Natural killer cell (primary cell): Measurements from ENCODE around the gene GAS2L3. TPM values are rescaled to one million over a fixed set of nuclear protein-coding genes. Genes with fewer than 3 reads are reported as not detected.

Experiments
- ATAC-seq, 3 donors: fragments of 150-1000 bp in 2 of 3; fragments of 200-7000 bp in 1 of 3; cut with Tn5 transposase; 1 replicate in 1 of 3; 2 replicates in 2 of 3; pipeline ENCODE4 v1.10.0; 2021; ENCODE audit warnings: mild to moderate bottlenecking in 2 of 3, moderate library complexity in 2 of 3
- DNase-seq, 2 donors: peaks; one replicate each; pipeline versions ENCODE4 v3.0.0 to v3.0.0-alpha.2; 2013 to 2021; ENCODE audit warnings: mixed read lengths in 1 of 2
- H3K27ac ChIP-seq: one replicate; pipeline ENCODE4 v1.5.1; 2013; ENCODE audit warnings: mild to moderate bottlenecking, low read length
- H3K27me3 ChIP-seq: one replicate; pipeline ENCODE4 v1.6.1; 2013; ENCODE audit warnings: low read length; ENCODE audit not compliant: control insufficient read depth, insufficient read depth
- H3K36me3 ChIP-seq: one replicate; pipeline ENCODE4 v1.6.1; 2013; ENCODE audit warnings: low read length; ENCODE audit not compliant: control insufficient read depth, insufficient read depth
- H3K4me1 ChIP-seq: one replicate; pipeline ENCODE4 v1.6.1; 2013; ENCODE audit warnings: low read length; ENCODE audit not compliant: control insufficient read depth, insufficient read depth
- H3K4me3 ChIP-seq: one replicate; pipeline ENCODE4 v1.5.1; 2013; ENCODE audit warnings: low read length
- H3K9me3 ChIP-seq: one replicate; pipeline ENCODE4 v1.6.1; 2013; ENCODE audit warnings: low read length; ENCODE audit not compliant: control insufficient read depth, insufficient read depth
- H3K27ac Mint-ChIP-seq, 2 donors: one replicate each; pipeline ENCODE4 v1.8.0; 2022; ENCODE audit warnings: mild to moderate bottlenecking in 2 of 2, mixed read lengths in 2 of 2, moderate library complexity in 1 of 2
- H3K27me3 Mint-ChIP-seq, 2 donors: one replicate each; pipeline ENCODE4 v1.8.0; 2022; ENCODE audit warnings: low read depth in 2 of 2, mixed read lengths in 2 of 2
- H3K36me3 Mint-ChIP-seq: one replicate; pipeline ENCODE4 v1.8.0; 2022; ENCODE audit warnings: mixed read lengths
- H3K4me1 Mint-ChIP-seq, 2 donors: one replicate each; pipeline ENCODE4 v1.8.0; 2022; ENCODE audit warnings: mixed read lengths in 2 of 2
- H3K4me3 Mint-ChIP-seq: one replicate; pipeline ENCODE4 v1.8.0; 2022; ENCODE audit warnings: mild to moderate bottlenecking, moderate library complexity, mixed read lengths
- H3K9me3 Mint-ChIP-seq, 2 donors: one replicate each; pipeline ENCODE4 v1.8.0; 2022; ENCODE audit warnings: mixed read lengths in 2 of 2
- WGBS: methylation state at CpG from one replicate; pipeline ENCODE4 v1.1.7; 2013; ENCODE audit warnings: missing lambda C conversion rate; ENCODE audit not compliant: insufficient coverage; 5-methylcytosine and 5-hydroxymethylcytosine counted together
- intact Hi-C: fragments of 100-400 bp; cut with micrococcal nuclease; formaldehyde crosslinking; loops from one replicate; pipeline ENCODE4 v1.14.2; 2022
- total RNA-seq, 4 donors: library from RNA; stranded (reverse); fragments of 120-200 nt in 1 of 4; gene quantifications; one replicate each; pipeline versions ENCODE4 v1.2.3 to v1.2.4, GENCODE V29; 2013 to 2022
- TF ChIP-seq, protein P1 (sequence below): fragments of 200-600 bp; IDR thresholded peaks from one replicate; pipeline ENCODE4 v1.8.0; 2022; ENCODE audit warnings: antibody characterized with exemption

Gene GAS2L3
- 1 to 10 TPM in 2 of 3 donors, under 1 TPM in 1; 0.66 to 1.4 (median 1.0) TPM for total RNA-seq
- 1.4 TPM for total RNA-seq (2013)

- H3K4me1 Mint-ChIP-seq: peaks cover 12% of the 10 kb centered on the region in 2 donors
- peaks cover 15% of the 10 kb centered on the region for H3K4me1 ChIP-seq
- H3K27me3 Mint-ChIP-seq: peaks cover 6 to 12% of the 10 kb centered on the region in 2 donors
- no peaks in the 10 kb centered on the region for H3K36me3 Mint-ChIP-seq
- H3K27ac ChIP-seq: no peak within 1 kb of the TSS
- H3K9me3 Mint-ChIP-seq: no peaks in the 10 kb centered on the region
- peak; percentile 60 to 67 for DNase-seq
- intact Hi-C loops: no loop called here
- H3K27ac Mint-ChIP-seq: peak within 1 kb of the TSS in 1 of 2 donors; percentile 85
- H3K36me3 ChIP-seq: no peaks in the 10 kb centered on the region
- TF ChIP-seq, protein P1, sequence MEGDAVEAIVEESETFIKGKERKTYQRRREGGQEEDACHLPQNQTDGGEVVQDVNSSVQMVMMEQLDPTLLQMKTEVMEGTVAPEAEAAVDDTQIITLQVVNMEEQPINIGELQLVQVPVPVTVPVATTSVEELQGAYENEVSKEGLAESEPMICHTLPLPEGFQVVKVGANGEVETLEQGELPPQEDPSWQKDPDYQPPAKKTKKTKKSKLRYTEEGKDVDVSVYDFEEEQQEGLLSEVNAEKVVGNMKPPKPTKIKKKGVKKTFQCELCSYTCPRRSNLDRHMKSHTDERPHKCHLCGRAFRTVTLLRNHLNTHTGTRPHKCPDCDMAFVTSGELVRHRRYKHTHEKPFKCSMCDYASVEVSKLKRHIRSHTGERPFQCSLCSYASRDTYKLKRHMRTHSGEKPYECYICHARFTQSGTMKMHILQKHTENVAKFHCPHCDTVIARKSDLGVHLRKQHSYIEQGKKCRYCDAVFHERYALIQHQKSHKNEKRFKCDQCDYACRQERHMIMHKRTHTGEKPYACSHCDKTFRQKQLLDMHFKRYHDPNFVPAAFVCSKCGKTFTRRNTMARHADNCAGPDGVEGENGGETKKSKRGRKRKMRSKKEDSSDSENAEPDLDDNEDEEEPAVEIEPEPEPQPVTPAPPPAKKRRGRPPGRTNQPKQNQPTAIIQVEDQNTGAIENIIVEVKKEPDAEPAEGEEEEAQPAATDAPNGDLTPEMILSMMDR: no peak
- 3% methylated on average over 70 of the region's 70 CpGs for WGBS
- peak within 1 kb of the TSS; percentile 97 for H3K4me3 Mint-ChIP-seq
- H3K9me3 ChIP-seq: no peaks in the 10 kb centered on the region
- peak; percentile 93 to 98 (median 97) for ATAC-seq
- H3K27me3 ChIP-seq: no peaks in the 10 kb centered on the region
- H3K4me3 ChIP-seq: peak within 1 kb of the TSS; percentile 61
Observed at GRCh38 chr12:100573292-100574186, at the start of gene GAS2L3. TSS of gene GAS2L3 (plus strand) at chr12:100573684. CDS start at chr12:100594905, 21,221 bp downstream.

- no peak overlapping the region for H3K27ac Mint-ChIP-seq
- no peak overlapping the region for H3K4me3 Mint-ChIP-seq
- TF ChIP-seq, protein P1: no peak
- Histone ChIP-seq H3K27me3 (no peaks in the 10 kb centered on the region), H3K36me3 (no peaks in the 10 kb centered on the region), H3K9me3 (no peaks in the 10 kb centered on the region), H3K27ac (no peak overlapping the region), H3K4me3 (no peak overlapping the region), H3K4me1 (no peaks in the 10 kb centered on the region)
- H3K36me3 Mint-ChIP-seq: no peaks in the 10 kb centered on the region
- intact Hi-C loops: no loop called here
- 78% methylated on average over 3 of the region's 3 CpGs for WGBS
- no peak for DNase-seq
- H3K27me3 Mint-ChIP-seq: peaks cover 15 to 17% of the 10 kb centered on the region in 2 donors
- ATAC-seq: no peak
- H3K4me1 Mint-ChIP-seq: no peaks in the 10 kb centered on the region
- H3K9me3 Mint-ChIP-seq: no peaks in the 10 kb centered on the region
Observed at GRCh38 chr12:100528034-100528433, 45.5 kb upstream of the GAS2L3 start.

DNA sequence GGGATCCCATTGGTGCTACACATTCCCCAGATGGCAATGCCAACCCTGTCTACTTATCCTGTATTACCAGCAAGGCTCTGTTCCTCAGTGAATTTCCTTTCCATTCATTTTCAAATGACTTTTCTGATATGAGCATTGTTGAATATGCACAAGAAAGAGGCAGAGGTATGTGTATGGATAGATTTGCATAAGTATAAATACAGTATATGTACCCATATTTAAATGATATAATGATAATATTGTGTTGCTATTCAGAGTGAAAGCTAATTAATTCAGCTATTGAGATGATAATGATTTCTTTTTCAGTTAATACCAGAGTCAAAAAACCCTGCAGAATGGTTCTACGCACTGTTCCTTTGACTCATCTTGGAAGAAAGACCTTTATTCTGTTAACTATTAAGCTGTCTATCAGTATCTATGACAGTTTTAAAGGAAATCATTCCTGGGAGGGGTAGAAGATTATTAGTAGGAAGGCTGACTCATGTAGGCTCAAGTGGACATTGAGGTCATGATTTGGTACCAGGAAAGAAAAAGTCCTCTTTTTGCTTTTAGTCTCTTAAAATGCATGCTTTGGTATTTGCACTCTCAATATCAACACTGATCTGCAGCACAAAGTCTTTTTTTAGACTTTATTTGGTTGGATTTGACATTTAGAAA, 44.9 kb upstream of the GAS2L3 start:
- Mint-ChIP-seq H3K4me3 (no peak overlapping the region), H3K36me3 (no peaks in the 10 kb centered on the region), H3K4me1 (no peaks in the 10 kb centered on the region), H3K27ac (no peak overlapping the region), H3K27me3 (peaks cover 15 to 18% of the 10 kb centered on the region in 2 donors), H3K9me3 (no peaks in the 10 kb centered on the region)
- no peak for DNase-seq
- no peak overlapping the region for H3K27ac ChIP-seq
- ATAC-seq: no peak
- no peaks in the 10 kb centered on the region for H3K4me1 ChIP-seq
- WGBS: no CpG with 5 or more reads among the region's 1 CpG
- H3K36me3 ChIP-seq: no peaks in the 10 kb centered on the region
- no peak overlapping the region for H3K4me3 ChIP-seq
- TF ChIP-seq, protein P1: no peak
- no peaks in the 10 kb centered on the region for H3K9me3 ChIP-seq
- intact Hi-C loops: no loop called here
- H3K27me3 ChIP-seq: no peaks in the 10 kb centered on the region
